K562 (cell line): ENCODE data around the gene FERD3L. TPM values are rescaled to one million over a fixed set of nuclear protein-coding genes. Genes with fewer than 3 reads are reported as not detected.

Source experiments
- ATAC-seq: fragments of 200-7000 bp; cut with Tn5 transposase; 3 replicates; pipeline ENCODE4 v1.9.1; 2020; ENCODE audit warnings: moderate library complexity
- BruUV-seq: library from RNA; stranded (reverse); fragments of 400-500 nt; replicated peaks from 2 replicates; lab custom pipeline; 2021; lab: Mats Ljungman, UMichigan
- CTCF ChIA-PET: fragments of 300-600 bp; formaldehyde crosslinking; extraction: SDS; loops from one replicate; lab custom pipeline; 2021; ENCODE audit warnings: low intra/inter-chr PET ratio; lab: Yijun Ruan, JAX
- POLR2A ChIA-PET: fragments of 300-600, 350-650 bp; sonication (Branson Sonifier 250); formaldehyde crosslinking; extraction: SDS; loops from one replicate; lab custom pipeline; 2021; ENCODE audit warnings: antibody characterized with exemption, inconsistent platforms; lab: Yijun Ruan, JAX
- DNase-seq, 4 experiments: peaks; one replicate each; pipeline versions ENCODE4 v3.0.0 to v3.0.0-alpha.2; 2011 to 2018; ENCODE audit warnings: low spot score in 3 of 4, mixed read lengths in 3 of 4; ENCODE audit errors: extremely low read depth in 1 of 4
- FAIRE-seq: peaks from 2 replicates; lab custom pipeline; 2011; peaks lifted over from hg19 to GRCh38; lab: Jason Lieb, UNC
- H2AFZ ChIP-seq: 2 replicates; pipeline ENCODE4 v1.6.0; 2011; ENCODE audit warnings: low read depth, low read length, control low read depth, inconsistent platforms
- H3K27ac ChIP-seq: fragments of 200-600 bp; 3 replicates; pipeline ENCODE4 v1.8.0; 2011; ENCODE audit warnings: low read depth, mild to moderate bottlenecking, control low read depth, inconsistent platforms, low read length, moderate library complexity, mixed read lengths; ENCODE audit errors: extremely low read depth
- H3K27me3 ChIP-seq, 2 experiments: fragments of 300-600 bp in 1 of 2; 2 replicates in 1 of 2; 3 replicates in 1 of 2; pipeline versions ENCODE4 v1.6.0 to v1.8.0; 2011; ENCODE audit warnings: inconsistent platforms in 2 of 2, low read length in 2 of 2, mild to moderate bottlenecking in 1 of 2, mixed read lengths in 1 of 2, moderate library complexity in 1 of 2; ENCODE audit not compliant: control insufficient read depth in 2 of 2, insufficient read depth in 2 of 2
- H3K36me3 ChIP-seq: fragments of 300-600 bp; 3 replicates; pipeline ENCODE4 v1.8.0; 2011; ENCODE audit warnings: mild to moderate bottlenecking, low read length, inconsistent platforms; ENCODE audit not compliant: control insufficient read depth, insufficient read depth
- H3K4me1 ChIP-seq, 2 experiments: fragments of 200-600 bp in 1 of 2; replicated peaks in 1 of 2; 2 replicates in 1 of 2; 3 replicates in 1 of 2; pipeline versions ENCODE4 v1.5.1 to v1.8.0; 2011; ENCODE audit warnings: inconsistent platforms in 2 of 2, low read length in 2 of 2, mild to moderate bottlenecking in 1 of 2, mixed read lengths in 1 of 2, moderate library complexity in 1 of 2; ENCODE audit not compliant: control insufficient read depth in 2 of 2, insufficient read depth in 2 of 2
- H3K4me2 ChIP-seq: 2 replicates; pipeline ENCODE4 v1.6.1; 2011; ENCODE audit warnings: low read length, control low read depth, inconsistent platforms, mixed read lengths; ENCODE audit not compliant: insufficient read depth
- H3K4me3 ChIP-seq: fragments of 200-600 bp; sonication (generic), shearing (Covaris generic); 2 replicates; pipeline ENCODE4 v1.5.1; 2016; ENCODE audit warnings: control low read depth, inconsistent platforms
- H3K79me2 ChIP-seq: fragments of 200-600 bp; 3 replicates; pipeline ENCODE4 v1.8.0; 2011; ENCODE audit warnings: low read length, inconsistent platforms; ENCODE audit not compliant: control insufficient read depth, insufficient read depth
- H3K9ac ChIP-seq, 2 experiments: 2 replicates each; pipeline versions ENCODE4 v1.6.0 to v1.6.1; 2011; ENCODE audit warnings: low read depth in 2 of 2, low read length in 2 of 2, control low read depth in 1 of 2, inconsistent platforms in 1 of 2, mild to moderate bottlenecking in 1 of 2, mixed read lengths in 1 of 2; ENCODE audit not compliant: insufficient read depth in 1 of 2
- H3K9me1 ChIP-seq: one replicate; pipeline ENCODE4 v1.6.0; 2011; ENCODE audit warnings: inconsistent platforms, mild to moderate bottlenecking, low read length, moderate library complexity; ENCODE audit not compliant: control insufficient read depth, insufficient read depth
- H3K9me3 ChIP-seq: replicated peaks from 2 replicates; pipeline ENCODE4 v1.5.1; 2011; ENCODE audit warnings: low read depth, low read length, inconsistent platforms; ENCODE audit not compliant: control insufficient read depth, insufficient read depth
- H4K20me1 ChIP-seq: replicated peaks from 2 replicates; pipeline ENCODE4 v1.6.1; 2011; ENCODE audit warnings: low read length, inconsistent platforms, mixed read lengths; ENCODE audit not compliant: control insufficient read depth, insufficient read depth
- CC2D1A ChIP-seq: fragments of 450-650 bp; IDR thresholded peaks from 2 replicates; pipeline ENCODE4 v1.6.1; 2017; ENCODE audit warnings: mild to moderate bottlenecking
- CEBPB ChIP-seq: fragments of 450-650 bp; IDR thresholded peaks from 2 replicates; pipeline ENCODE4 v1.6.1; 2016; ENCODE audit warnings: missing genetic modification characterization, missing compliant biosample characterization
- CREB1 ChIP-seq, 2 experiments: sonication (generic) in 1 of 2; formaldehyde crosslinking in 1 of 2; IDR thresholded peaks; 2 replicates each; pipeline versions ENCODE4 v1.6.1 to v1.8.0; 2012 to 2022; ENCODE audit warnings: inconsistent platforms in 1 of 2, mild to moderate bottlenecking in 1 of 2, missing genetic modification reagents in 1 of 2, moderate library complexity in 1 of 2
- HNRNPK ChIP-seq: fragments of 200-400 bp; formaldehyde crosslinking; IDR thresholded peaks from one replicate; pipeline ENCODE4 v1.6.1; 2018; ENCODE audit warnings: mild to moderate bottlenecking, low read depth, low read length; ENCODE audit not compliant: poor library complexity, severe bottlenecking
- MAX ChIP-seq: sonication (generic); formaldehyde crosslinking; IDR thresholded peaks from 2 replicates; pipeline ENCODE4 v1.9.0; 2022; ENCODE audit warnings: mild to moderate bottlenecking, missing genetic modification reagents
- MYBL2 ChIP-seq, 2 experiments: fragments of 450-650 bp in 1 of 2; sonication (generic) in 1 of 2; formaldehyde crosslinking in 1 of 2; IDR thresholded peaks; 2 replicates each; pipeline versions ENCODE4 v1.6.1 to v1.8.1; 2017 to 2022; ENCODE audit warnings: borderline replicate concordance in 1 of 2, inconsistent platforms in 1 of 2, low read depth in 1 of 2, mild to moderate bottlenecking in 1 of 2, missing genetic modification reagents in 1 of 2, moderate library complexity in 1 of 2
- POLR2AphosphoS5 ChIP-seq: IDR thresholded peaks from 2 replicates; pipeline ENCODE4 v1.6.1; 2011; ENCODE audit warnings: mild to moderate bottlenecking, low read depth, low read length, moderate library complexity; ENCODE audit not compliant: control insufficient read depth, insufficient read depth
- POLR2G ChIP-seq: fragments of 200-400 bp; formaldehyde crosslinking; IDR thresholded peaks from 2 replicates; pipeline ENCODE4 v1.6.1; 2017; ENCODE audit warnings: low read depth, mild to moderate bottlenecking, antibody characterized with exemption, low read length, moderate library complexity
- PTBP1 ChIP-seq: fragments of 200-400 bp; formaldehyde crosslinking; IDR thresholded peaks from 2 replicates; pipeline ENCODE4 v1.6.1; 2017; ENCODE audit warnings: low read depth, low read length
- RBM25 ChIP-seq: fragments of 200-400 bp; formaldehyde crosslinking; IDR thresholded peaks from 2 replicates; pipeline ENCODE4 v1.6.1; 2018; ENCODE audit warnings: low read length, low read depth, moderate library complexity; ENCODE audit not compliant: severe bottlenecking
- SREBF2 ChIP-seq: sonication (generic); formaldehyde crosslinking; IDR thresholded peaks from 2 replicates; pipeline ENCODE4 v1.4.0; 2020; ENCODE audit warnings: mild to moderate bottlenecking, missing genetic modification reagents
- TAF15 ChIP-seq: fragments of 200-400 bp; formaldehyde crosslinking; IDR thresholded peaks from 2 replicates; pipeline ENCODE4 v1.6.1; 2017; ENCODE audit warnings: mild to moderate bottlenecking, low read depth, low read length, moderate library complexity
- ZBTB7A ChIP-seq: IDR thresholded peaks from 2 replicates; pipeline ENCODE4 v1.6.1; 2011; ENCODE audit warnings: low read depth, mild to moderate bottlenecking, low read length, moderate library complexity, borderline replicate concordance; ENCODE audit not compliant: control insufficient read depth
- ZKSCAN1 ChIP-seq: fragments of 150-350 bp; IDR thresholded peaks from 2 replicates; pipeline ENCODE4 v1.6.1; 2016; ENCODE audit warnings: low read depth, low read length
- ZNF57 ChIP-seq: fragments of 450-650 bp; formaldehyde crosslinking; IDR thresholded peaks from 2 replicates; pipeline ENCODE4 v1.4.0; 2020; ENCODE audit warnings: mild to moderate bottlenecking, moderate library complexity
- WGBS: fragments of 100-300 bp; shearing (Covaris generic); methylation state at CpG from one replicate; pipeline ENCODE4 v1.1.6; 2016; ENCODE audit warnings: low coverage, mixed read lengths; ENCODE audit not compliant: insufficient coverage; ENCODE audit errors: missing lambda C conversion rate; 5-methylcytosine and 5-hydroxymethylcytosine counted together
- in situ Hi-C: fragments of 300-500 bp; cut with MboI; formaldehyde crosslinking; loops from 4 replicates; pipeline ENCODE4 v1.15.0; 2018; ENCODE audit warnings: inconsistent platforms, mixed read lengths
- intact Hi-C: fragments of 100-400 bp; cut with micrococcal nuclease; formaldehyde crosslinking; loops from 2 replicates; pipeline ENCODE4 v1.14.2; 2022
- polyA plus RNA-seq, 8 experiments: library from polyadenylated mRNA; depleted of rRNA in 4 of 8; stranded (reverse) in 5 of 8; unstranded in 3 of 8; fragments of >200 nt; fragmentation: Nextera tagmentation in 2 of 8; fragmentation: Illumina TruSeq in 1 of 8; extraction: Ambion mirVana in 2 of 8; extraction: Trizol in 1 of 8; gene quantifications; 2 replicates each; pipeline versions ENCODE4 v1.2.1 to v1.2.3, GENCODE V29; 2011 to 2014; ENCODE audit warnings: inconsistent platforms in 1 of 8, missing spikeins in 1 of 8
- total RNA-seq, 7 experiments: library from RNA; depleted of rRNA in 6 of 7; stranded (reverse); fragments of >200 nt in 6 of 7; fragmentation: Illumina TruSeq in 2 of 7; extraction: Trizol in 2 of 7; gene quantifications; 2 replicates each; pipeline versions ENCODE4 v1.2.1 to v1.2.3, GENCODE V29; 2011 to 2021; ENCODE audit warnings: low replicate concordance in 1 of 7
- TF ChIP-seq, protein P1 (sequence below): IDR thresholded peaks from 2 replicates; pipeline ENCODE4 v1.6.1; 2014; ENCODE audit warnings: antibody characterized with exemption

Gene FERD3L
- total and polyA plus RNA-seq, 9 of the 15 experiments (the other 6 are each of a cell fraction or from before 2014, with no cell fraction given), result not detected

DNA sequence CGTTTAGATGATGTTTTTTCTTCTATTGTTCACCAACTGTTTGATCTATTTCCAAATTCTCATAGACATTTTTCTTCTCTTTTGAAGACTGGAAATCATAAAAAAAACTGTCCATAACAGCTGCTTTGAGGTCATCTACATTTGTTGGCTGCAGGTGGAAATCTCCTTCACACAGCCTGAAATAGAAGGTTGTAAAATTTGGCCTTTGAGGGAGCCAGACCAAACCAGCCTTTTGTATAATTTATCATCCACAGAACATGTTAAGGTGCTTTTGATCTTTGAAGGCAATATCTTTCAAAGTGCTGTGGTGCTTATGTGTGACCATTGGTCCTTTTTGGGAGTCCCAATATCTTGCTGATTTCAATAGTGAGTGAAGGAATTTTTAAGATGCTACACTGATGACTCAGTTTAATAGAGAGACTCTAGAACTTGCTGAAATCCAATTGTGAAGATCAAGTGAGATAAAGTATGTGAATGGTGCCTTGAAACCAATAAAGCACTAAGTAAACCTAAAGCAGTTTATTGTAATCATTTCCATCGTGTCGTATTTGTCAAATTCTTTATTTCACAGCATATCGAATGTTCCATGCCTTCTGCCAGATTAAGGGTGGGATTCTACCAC, 5.4 kb downstream of the FERD3L start:
- no peaks in the 10 kb centered on the region for H3K36me3 ChIP-seq
- 0% methylated on average over 4 of the region's 4 CpGs for WGBS
- POLR2A ChIA-PET, result no interaction called here

DNA sequence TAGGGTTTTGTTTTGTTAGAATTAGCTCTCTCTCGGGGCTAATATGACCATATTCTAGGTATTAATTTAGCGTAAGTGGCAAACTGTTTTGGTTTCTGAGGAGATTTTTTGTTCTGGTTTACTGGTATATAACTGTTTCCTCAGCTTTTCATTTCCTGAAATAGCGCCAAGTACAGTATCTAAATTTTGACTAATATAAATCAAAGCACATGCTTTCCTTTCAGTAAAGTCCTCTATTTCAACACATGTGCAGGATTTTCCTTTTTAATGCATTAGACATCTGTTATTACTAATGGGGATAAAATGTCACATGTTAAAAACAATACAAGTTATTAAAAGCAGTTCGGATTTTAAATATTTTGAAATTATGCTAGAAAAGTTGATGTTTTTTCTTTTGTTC, 11.3 kb downstream of the FERD3L start:
- H3K36me3 ChIP-seq, result no peaks in the 10 kb centered on the region
- H3K4me3 ChIP-seq, result no peak overlapping the region
- no peak for FAIRE-seq
- no peaks in the 10 kb centered on the region for H3K79me2 ChIP-seq
- no peaks in the 10 kb centered on the region for H3K9me3 ChIP-seq
- H3K9ac ChIP-seq, result no peak overlapping the region
- H3K4me2 ChIP-seq, result no peak overlapping the region
- in situ Hi-C loops (no loop called here), intact Hi-C loops (no loop called here)
- no peaks in the 10 kb centered on the region for H3K4me1 ChIP-seq
- BruUV-seq, result no TSS peak
- no peak for DNase-seq
- CTCF ChIA-PET, result no interaction called here
- no peaks in the 10 kb centered on the region for H3K9me1 ChIP-seq
- POLR2A ChIA-PET, result no interaction called here
- H3K27ac ChIP-seq, result no peak overlapping the region
- H2AFZ ChIP-seq, result no peak overlapping the region
- no peaks in the 10 kb centered on the region for H4K20me1 ChIP-seq
- WGBS, result 3% methylated on average over 4 of the region's 4 CpGs
- no peaks in the 10 kb centered on the region for H3K27me3 ChIP-seq
- ATAC-seq, result no peak
- no peak for TF ChIP-seq RBM25
- TF ChIP-seq ZKSCAN1, result no peak
- TF ChIP-seq SREBF2 (CRISPR knock-in tag), result no peak
- TF ChIP-seq, protein P1, sequence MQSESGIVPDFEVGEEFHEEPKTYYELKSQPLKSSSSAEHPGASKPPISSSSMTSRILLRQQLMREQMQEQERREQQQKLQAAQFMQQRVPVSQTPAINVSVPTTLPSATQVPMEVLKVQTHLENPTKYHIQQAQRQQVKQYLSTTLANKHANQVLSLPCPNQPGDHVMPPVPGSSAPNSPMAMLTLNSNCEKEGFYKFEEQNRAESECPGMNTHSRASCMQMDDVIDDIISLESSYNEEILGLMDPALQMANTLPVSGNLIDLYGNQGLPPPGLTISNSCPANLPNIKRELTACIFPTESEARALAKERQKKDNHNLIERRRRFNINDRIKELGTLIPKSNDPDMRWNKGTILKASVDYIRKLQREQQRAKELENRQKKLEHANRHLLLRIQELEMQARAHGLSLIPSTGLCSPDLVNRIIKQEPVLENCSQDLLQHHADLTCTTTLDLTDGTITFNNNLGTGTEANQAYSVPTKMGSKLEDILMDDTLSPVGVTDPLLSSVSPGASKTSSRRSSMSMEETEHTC, result no peak
- no peak for TF ChIP-seq MYBL2 (IDR thresholded peaks at IDR 0.05; ENCODE audit: low read depth)
- no peak for TF ChIP-seq MYBL2 (CRISPR knock-in tag; IDR thresholded peaks at IDR 0.05; ENCODE audit: borderline replicate concordance)
- TF ChIP-seq PTBP1, result no peak
- no peak for TF ChIP-seq HNRNPK
- no peak for TF ChIP-seq CC2D1A
- no peak for TF ChIP-seq MAX
- no peak for TF ChIP-seq CEBPB (tag)
- no peak for TF ChIP-seq ZNF57 (CRISPR knock-in tag)
- TF ChIP-seq CREB1 (IDR thresholded peaks at IDR 0.05), result no peak
- no peak for TF ChIP-seq CREB1 (CRISPR knock-in tag; IDR thresholded peaks at IDR 0.05)
- TF ChIP-seq ZBTB7A, result no peak

More for the DNA sequence above, 5.4 kb downstream of the FERD3L start:
- Histone ChIP-seq H3K27me3 (no peaks in the 10 kb centered on the region), H4K20me1 (no peaks in the 10 kb centered on the region), H3K27ac (no peak overlapping the region), H3K4me3 (no peak overlapping the region), H3K4me2 (no peak overlapping the region), H3K79me2 (no peaks in the 10 kb centered on the region), H2AFZ (no peak overlapping the region), H3K9ac (no peak overlapping the region), H3K4me1 (no peaks in the 10 kb centered on the region)
- no TSS peak for BruUV-seq
- ATAC-seq, result no peak
- FAIRE-seq, result no peak
- CTCF ChIA-PET, result no interaction called here
- no peak for DNase-seq
- intact Hi-C loops, result no loop called here
- in situ Hi-C loops, result no loop called here
- TF ChIP-seq TAF15 (no peak), POLR2G (no peak), POLR2AphosphoS5 (no peak)
- TF ChIP-seq, all 486 proteins: peak for 0
- no peaks in the 10 kb centered on the region for H3K9me3 ChIP-seq
- H3K9me1 ChIP-seq, result no peaks in the 10 kb centered on the region
